Measurements from ENCODE around the gene CMTM4.

CMTM4 gene

GRCh38 chr16:66618588-66619375 is 77.8 kb downstream of the CMTM4 start:
- TF ChIP-seq EZH2phosphoT487 (IDR thresholded peaks at IDR 0.05; ENCODE audit: borderline replicate concordance) = no peak
- TF ChIP-seq CTCF (conservative IDR thresholded peaks at IDR 0.05; ENCODE audit: low read length) = no peak
- no peak overlapping the region for H2AFZ ChIP-seq (ENCODE audit: low read length)
- H4K20me1 ChIP-seq (ENCODE audit: insufficient read depth, low read length, poor library complexity, severe bottlenecking) = no peaks in the 10 kb centered on the region
- H3K9me2 ChIP-seq (replicated peaks; ENCODE audit: low read depth, low read length) = no peaks in the 10 kb centered on the region
- peaks cover 2% of the 10 kb centered on the region for H3K4me1 ChIP-seq (ENCODE audit: insufficient read depth, low read length, poor library complexity, severe bottlenecking)
- no peaks in the 10 kb centered on the region for H3K79me2 ChIP-seq (ENCODE audit: insufficient read depth, low read length)
- H3F3A ChIP-seq (ENCODE audit: low read depth) = no peaks in the 10 kb centered on the region
- no peaks in the 10 kb centered on the region for H3K9me3 ChIP-seq (ENCODE audit: insufficient read depth, low read depth, low read length)
- no peaks in the 10 kb centered on the region for H3K27me3 ChIP-seq (ENCODE audit: insufficient read depth, low read length, poor library complexity, severe bottlenecking)
- H3K4me2 ChIP-seq (ENCODE audit: low read depth, low read length, poor library complexity, severe bottlenecking) = no peak overlapping the region
- no peak overlapping the region for H3K4me3 ChIP-seq (ENCODE audit: low read length, poor library complexity, severe bottlenecking)
- no peak overlapping the region for H3K9ac ChIP-seq (ENCODE audit: low read depth, low read length, poor library complexity, severe bottlenecking)
- peaks cover 8% of the 10 kb centered on the region; the same call in 1 of the 2 replicates for H3K36me3 ChIP-seq (ENCODE audit: insufficient read depth, low read length)

GRCh38 chr16:66617728-66618127 is 78.8 kb downstream of the CMTM4 start:
- Histone ChIP-seq H3K9ac (ENCODE audit: low read depth, low read length, poor library complexity, severe bottlenecking) (no peak overlapping the region), H3K4me3 (ENCODE audit: low read length, poor library complexity, severe bottlenecking) (no peak overlapping the region), H3K36me3 (ENCODE audit: insufficient read depth, low read length) (peaks cover 18% of the 10 kb centered on the region; the same call in 1 of the 2 replicates), H3K4me2 (ENCODE audit: low read depth, low read length, poor library complexity, severe bottlenecking) (no peak overlapping the region), H3F3A (ENCODE audit: low read depth) (no peaks in the 10 kb centered on the region), H3K9me3 (ENCODE audit: insufficient read depth, low read depth, low read length) (no peaks in the 10 kb centered on the region), H3K4me1 (ENCODE audit: insufficient read depth, low read length, poor library complexity, severe bottlenecking) (peaks cover 2% of the 10 kb centered on the region), H2AFZ (ENCODE audit: low read length) (no peak overlapping the region), H3K79me2 (ENCODE audit: insufficient read depth, low read length) (no peaks in the 10 kb centered on the region), H3K27me3 (ENCODE audit: insufficient read depth, low read length, poor library complexity, severe bottlenecking) (no peaks in the 10 kb centered on the region), H4K20me1 (ENCODE audit: insufficient read depth, low read length, poor library complexity, severe bottlenecking) (no peaks in the 10 kb centered on the region), H3K9me2 (replicated peaks; ENCODE audit: low read depth, low read length) (no peaks in the 10 kb centered on the region)
- TF ChIP-seq EZH2phosphoT487 (IDR thresholded peaks at IDR 0.05; ENCODE audit: borderline replicate concordance) = no peak
- no peak for TF ChIP-seq CTCF (conservative IDR thresholded peaks at IDR 0.05; ENCODE audit: low read length)

GRCh38 chr16:66617010-66617434 is 79.5 kb downstream of the CMTM4 start:
- peaks cover 25% of the 10 kb centered on the region; the same call in 1 of the 2 replicates for H3K36me3 ChIP-seq (ENCODE audit: insufficient read depth, low read length)
- no peak for TF ChIP-seq CTCF (conservative IDR thresholded peaks at IDR 0.05; ENCODE audit: low read length)
- no peak for TF ChIP-seq EZH2phosphoT487 (IDR thresholded peaks at IDR 0.05; ENCODE audit: borderline replicate concordance)
- H3K4me1 ChIP-seq (ENCODE audit: insufficient read depth, low read length, poor library complexity, severe bottlenecking) = peaks cover 2% of the 10 kb centered on the region
- H3F3A ChIP-seq (ENCODE audit: low read depth) = no peaks in the 10 kb centered on the region
- H3K9ac ChIP-seq (ENCODE audit: low read depth, low read length, poor library complexity, severe bottlenecking) = no peak overlapping the region
- H3K4me2 ChIP-seq (ENCODE audit: low read depth, low read length, poor library complexity, severe bottlenecking) = no peak overlapping the region
- H3K4me3 ChIP-seq (ENCODE audit: low read length, poor library complexity, severe bottlenecking) = no peak overlapping the region
- H2AFZ ChIP-seq (ENCODE audit: low read length) = no peak overlapping the region
- no peaks in the 10 kb centered on the region for H3K27me3 ChIP-seq (ENCODE audit: insufficient read depth, low read length, poor library complexity, severe bottlenecking)
- H3K9me2 ChIP-seq (replicated peaks; ENCODE audit: low read depth, low read length) = no peaks in the 10 kb centered on the region
- H3K9me3 ChIP-seq (ENCODE audit: insufficient read depth, low read depth, low read length) = no peaks in the 10 kb centered on the region
- no peaks in the 10 kb centered on the region for H3K79me2 ChIP-seq (ENCODE audit: insufficient read depth, low read length)
- no peaks in the 10 kb centered on the region for H4K20me1 ChIP-seq (ENCODE audit: insufficient read depth, low read length, poor library complexity, severe bottlenecking)
